HCT116 (cell line): ENCODE results near the gene CTTN. TPM values are rescaled to one million over a fixed set of nuclear protein-coding genes. Genes with fewer than 3 reads are reported as not detected.

ENCODE experiments used
- ATAC-seq: fragments of 200-7000 bp; cut with Tn5 transposase; 2 replicates; pipeline ENCODE4 v1.9.1; 2020; ENCODE audit warnings: mild to moderate bottlenecking, moderate library complexity
- BruUV-seq: library from RNA; stranded (reverse); fragments of 400-500 nt; replicated peaks from 2 replicates; lab custom pipeline; 2021; lab: Mats Ljungman, UMichigan
- CTCF ChIA-PET: fragments of 300-600 bp; sonication (Branson Sonifier 250); formaldehyde crosslinking; loops from one replicate; lab custom pipeline; 2021; ENCODE audit warnings: antibody characterized with exemption; lab: Charles Lee
- POLR2A ChIA-PET: fragments of 300-600, 350-600 bp; sonication (Branson Sonifier 250); formaldehyde crosslinking; loops from one replicate; lab custom pipeline; 2021; ENCODE audit warnings: antibody characterized with exemption; lab: Charles Lee
- RAD21 ChIA-PET, 2 experiments: fragments of 300-600 bp; sonication (Branson Sonifier 250); formaldehyde crosslinking; loops; one replicate each; lab custom pipeline; 2023; ENCODE audit warnings: low total read pairs in 2 of 2; ENCODE audit not compliant: uncharacterized antibody in 2 of 2, unreplicated experiment in 2 of 2, low non-redundant PET in 1 of 2; lab: Charles Lee
- DNase-seq: peaks from one replicate; pipeline ENCODE4 v3.0.0-alpha.2; 2010; ENCODE audit warnings: low read depth, low spot score
- H2AFZ ChIP-seq: fragments of 200-600 bp; shearing (Covaris generic), sonication (generic); 2 replicates; pipeline ENCODE4 v1.6.1; 2017; ENCODE audit warnings: low read depth, mixed run types, mixed read lengths, antibody characterized with exemption, low read length; ENCODE audit not compliant: poor library complexity, severe bottlenecking
- H3K27ac ChIP-seq: 2 replicates; pipeline ENCODE4 v1.5.1; 2012; ENCODE audit warnings: low read depth, low read length
- H3K27me3 ChIP-seq: fragments of 200-600 bp; sonication (generic); 2 replicates; pipeline ENCODE4 v1.6.1; 2016; ENCODE audit warnings: mixed run types, low read length, mixed read lengths; ENCODE audit not compliant: insufficient read depth
- H3K36me3 ChIP-seq, 2 experiments: fragments of 200-500 bp in 1 of 2; fragments of 200-600 bp in 1 of 2; sonication (Bioruptor generic) in 1 of 2; sonication (generic) in 1 of 2; 2 replicates each; pipeline versions ENCODE4 v1.5.1 to v1.6.1; 2014 to 2016; ENCODE audit warnings: low read length in 2 of 2, inconsistent platforms in 1 of 2, mixed read lengths in 1 of 2, mixed run types in 1 of 2; ENCODE audit not compliant: insufficient read depth in 2 of 2, control insufficient read depth in 1 of 2
- H3K4me1 ChIP-seq, 2 experiments: fragments of 200-600 bp in 1 of 2; sonication (generic) in 1 of 2; 2 replicates each; pipeline versions ENCODE4 v1.5.1 to v1.6.1; 2012 to 2017; ENCODE audit warnings: low read length in 2 of 2, inconsistent platforms in 1 of 2, mild to moderate bottlenecking in 1 of 2, mixed read lengths in 1 of 2, mixed run types in 1 of 2, moderate library complexity in 1 of 2; ENCODE audit not compliant: insufficient read depth in 2 of 2, control insufficient read depth in 1 of 2
- H3K4me2 ChIP-seq: fragments of 200-600 bp; sonication (generic); 2 replicates; pipeline ENCODE4 v1.6.1; 2017; ENCODE audit warnings: mixed run types, low read length, mixed read lengths
- H3K4me3 ChIP-seq, 2 experiments: fragments of 200-600 bp in 1 of 2; sonication (generic) in 1 of 2; replicated peaks in 1 of 2; 2 replicates each; pipeline ENCODE4 v1.5.1; 2011 to 2016; ENCODE audit warnings: low read length in 2 of 2, control low read depth in 1 of 2, low read depth in 1 of 2, mild to moderate bottlenecking in 1 of 2, mixed read lengths in 1 of 2, mixed run types in 1 of 2
- H3K79me2 ChIP-seq: fragments of 200-600 bp; sonication (generic); 2 replicates; pipeline ENCODE4 v1.6.1; 2017; ENCODE audit warnings: mild to moderate bottlenecking, mixed run types, low read length, moderate library complexity, mixed read lengths; ENCODE audit not compliant: insufficient read depth
- H3K9ac ChIP-seq: fragments of 200-600 bp; sonication (generic); 2 replicates; pipeline ENCODE4 v1.6.1; 2016; ENCODE audit warnings: low read length, mixed read lengths
- H3K9me2 ChIP-seq: fragments of 200-600 bp; sonication (generic), shearing (Covaris generic); 2 replicates; pipeline ENCODE4 v1.6.1; 2017; ENCODE audit warnings: mixed run types, mild to moderate bottlenecking, moderate library complexity; ENCODE audit not compliant: insufficient read depth
- H3K9me3 ChIP-seq, 2 experiments: fragments of 200-500 bp in 1 of 2; fragments of 200-600 bp in 1 of 2; sonication (Bioruptor generic) in 1 of 2; sonication (generic) in 1 of 2; 2 replicates each; pipeline ENCODE4 v1.6.1; 2014 to 2017; ENCODE audit warnings: low read length in 2 of 2, mixed read lengths in 2 of 2, inconsistent platforms in 1 of 2, low read depth in 1 of 2, mild to moderate bottlenecking in 1 of 2, mixed run types in 1 of 2, moderate library complexity in 1 of 2; ENCODE audit not compliant: control insufficient read depth in 1 of 2, insufficient read depth in 1 of 2
- H4K20me1 ChIP-seq: fragments of 200-600 bp; sonication (generic), shearing (Covaris generic); 2 replicates; pipeline ENCODE4 v1.6.1; 2017; ENCODE audit warnings: mixed run types, mild to moderate bottlenecking, moderate library complexity; ENCODE audit not compliant: insufficient read depth
- CBX3 ChIP-seq: IDR thresholded peaks from 2 replicates; pipeline ENCODE4 v1.6.1; 2012; ENCODE audit warnings: low read depth
- EGR1 ChIP-seq: IDR thresholded peaks from 2 replicates; pipeline ENCODE4 v1.6.1; 2012; ENCODE audit warnings: low read depth
- ELF1 ChIP-seq: IDR thresholded peaks from 2 replicates; pipeline ENCODE4 v1.6.1; 2012; ENCODE audit warnings: low read depth, borderline replicate concordance
- JUND ChIP-seq: IDR thresholded peaks from 2 replicates; pipeline ENCODE4 v1.6.1; 2012
- POLR2A ChIP-seq: IDR thresholded peaks from 2 replicates; pipeline ENCODE4 v1.7.0; 2011; ENCODE audit warnings: borderline replicate concordance; ENCODE audit not compliant: insufficient read depth, insufficient read length; ENCODE audit errors: extremely low read depth
- SIN3A ChIP-seq: IDR thresholded peaks from 2 replicates; pipeline ENCODE4 v1.6.1; 2012; ENCODE audit warnings: low read depth
- SRF ChIP-seq: IDR thresholded peaks from 2 replicates; pipeline ENCODE4 v1.6.1; 2012; ENCODE audit warnings: low read depth
- TCF7L2 ChIP-seq: IDR thresholded peaks from 2 replicates; pipeline ENCODE4 v1.7.0; 2011; ENCODE audit warnings: borderline replicate concordance, inconsistent platforms; ENCODE audit not compliant: insufficient read depth, insufficient read length; ENCODE audit errors: extremely low read depth
- YY1 ChIP-seq: IDR thresholded peaks from 2 replicates; pipeline ENCODE4 v1.6.1; 2011; ENCODE audit warnings: low read length, low read depth, moderate library complexity, mild to moderate bottlenecking; ENCODE audit not compliant: insufficient replicate concordance; ENCODE audit errors: extremely low read depth
- intact Hi-C: fragments of 100-400 bp; cut with micrococcal nuclease; formaldehyde crosslinking; loops from 2 replicates; pipeline ENCODE4 v1.10.0; 2022
- total RNA-seq: library from RNA; stranded (reverse); gene quantifications from one replicate; pipeline ENCODE4 v1.2.1, GENCODE V29; 2021; ENCODE audit not compliant: unreplicated experiment
- TF ChIP-seq, protein P1 (sequence below): IDR thresholded peaks from 2 replicates; pipeline ENCODE4 v1.6.1; 2011; ENCODE audit warnings: mild to moderate bottlenecking, low read length, moderate library complexity; ENCODE audit not compliant: insufficient replicate concordance; ENCODE audit errors: extremely low read depth
- TF ChIP-seq, protein P2 (sequence below): IDR thresholded peaks from 2 replicates; pipeline ENCODE4 v1.6.1; 2012
- TF ChIP-seq, protein P3 (sequence below): IDR thresholded peaks from 2 replicates; pipeline ENCODE4 v1.6.1; 2012
- TF ChIP-seq, protein P4 (sequence below): IDR thresholded peaks from 2 replicates; pipeline ENCODE4 v1.6.1; 2012; ENCODE audit warnings: low read depth

The CTTN gene
- total RNA-seq, 1 experiment from 2014 or later = 249 TPM

DNA sequence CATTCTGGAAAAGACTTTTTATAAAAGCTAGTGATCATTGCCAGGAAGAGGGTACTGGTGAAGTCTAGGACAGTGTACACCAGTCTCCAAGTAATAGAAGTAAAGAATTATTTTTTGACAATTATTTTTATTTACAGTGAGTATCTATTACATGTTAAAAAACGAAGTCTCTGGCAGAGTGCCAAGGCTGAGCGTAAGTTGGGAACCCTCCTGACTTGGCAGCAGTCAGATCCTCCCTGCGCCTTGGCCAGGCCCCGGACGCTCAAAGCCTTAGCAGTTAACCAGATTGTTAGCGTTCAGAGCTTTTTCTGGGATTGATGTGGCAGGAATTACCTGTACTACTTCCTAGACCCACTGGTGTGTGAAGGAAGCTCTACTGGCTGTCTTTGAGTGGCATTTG is 38.1 kb upstream of the CTTN start:
- Histone ChIP-seq H3K4me1 (no peaks in the 10 kb centered on the region), H3K27me3 (no peaks in the 10 kb centered on the region), H3K79me2 (no peaks in the 10 kb centered on the region), H3K9me3 (no peaks in the 10 kb centered on the region), H2AFZ (no peak overlapping the region), H3K9ac (no peak overlapping the region), H3K36me3 (peaks cover 36% of the 10 kb centered on the region in 2 experiments; a peak in 3 of 4 replicates), H3K9me2 (no peaks in the 10 kb centered on the region), H3K27ac (no peak overlapping the region), H4K20me1 (no peaks in the 10 kb centered on the region), H3K4me2 (no peak overlapping the region), H3K4me3 (no peak overlapping the region)
- intact Hi-C loops = no loop called here
- BruUV-seq = no TSS peak
- ATAC-seq (no peak), DNase-seq (no peak)
- RAD21 ChIA-PET = no interaction called here
- POLR2A ChIA-PET = no interaction called here
- CTCF ChIA-PET = no interaction called here
- TF ChIP-seq SRF (no peak), SIN3A (no peak), JUND (no peak), YY1 (no peak), EGR1 (no peak), POLR2A (no peak), TCF7L2 (no peak), ELF1 (no peak), CBX3 (no peak)
- TF ChIP-seq, protein P1, sequence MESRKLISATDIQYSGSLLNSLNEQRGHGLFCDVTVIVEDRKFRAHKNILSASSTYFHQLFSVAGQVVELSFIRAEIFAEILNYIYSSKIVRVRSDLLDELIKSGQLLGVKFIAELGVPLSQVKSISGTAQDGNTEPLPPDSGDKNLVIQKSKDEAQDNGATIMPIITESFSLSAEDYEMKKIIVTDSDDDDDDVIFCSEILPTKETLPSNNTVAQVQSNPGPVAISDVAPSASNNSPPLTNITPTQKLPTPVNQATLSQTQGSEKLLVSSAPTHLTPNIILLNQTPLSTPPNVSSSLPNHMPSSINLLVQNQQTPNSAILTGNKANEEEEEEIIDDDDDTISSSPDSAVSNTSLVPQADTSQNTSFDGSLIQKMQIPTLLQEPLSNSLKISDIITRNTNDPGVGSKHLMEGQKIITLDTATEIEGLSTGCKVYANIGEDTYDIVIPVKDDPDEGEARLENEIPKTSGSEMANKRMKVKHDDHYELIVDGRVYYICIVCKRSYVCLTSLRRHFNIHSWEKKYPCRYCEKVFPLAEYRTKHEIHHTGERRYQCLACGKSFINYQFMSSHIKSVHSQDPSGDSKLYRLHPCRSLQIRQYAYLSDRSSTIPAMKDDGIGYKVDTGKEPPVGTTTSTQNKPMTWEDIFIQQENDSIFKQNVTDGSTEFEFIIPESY = no peak
- TF ChIP-seq, protein P2, sequence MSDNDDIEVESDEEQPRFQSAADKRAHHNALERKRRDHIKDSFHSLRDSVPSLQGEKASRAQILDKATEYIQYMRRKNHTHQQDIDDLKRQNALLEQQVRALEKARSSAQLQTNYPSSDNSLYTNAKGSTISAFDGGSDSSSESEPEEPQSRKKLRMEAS = no peak
- TF ChIP-seq, protein P3, sequence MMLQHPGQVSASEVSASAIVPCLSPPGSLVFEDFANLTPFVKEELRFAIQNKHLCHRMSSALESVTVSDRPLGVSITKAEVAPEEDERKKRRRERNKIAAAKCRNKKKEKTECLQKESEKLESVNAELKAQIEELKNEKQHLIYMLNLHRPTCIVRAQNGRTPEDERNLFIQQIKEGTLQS = no peak
- TF ChIP-seq, protein P4, sequence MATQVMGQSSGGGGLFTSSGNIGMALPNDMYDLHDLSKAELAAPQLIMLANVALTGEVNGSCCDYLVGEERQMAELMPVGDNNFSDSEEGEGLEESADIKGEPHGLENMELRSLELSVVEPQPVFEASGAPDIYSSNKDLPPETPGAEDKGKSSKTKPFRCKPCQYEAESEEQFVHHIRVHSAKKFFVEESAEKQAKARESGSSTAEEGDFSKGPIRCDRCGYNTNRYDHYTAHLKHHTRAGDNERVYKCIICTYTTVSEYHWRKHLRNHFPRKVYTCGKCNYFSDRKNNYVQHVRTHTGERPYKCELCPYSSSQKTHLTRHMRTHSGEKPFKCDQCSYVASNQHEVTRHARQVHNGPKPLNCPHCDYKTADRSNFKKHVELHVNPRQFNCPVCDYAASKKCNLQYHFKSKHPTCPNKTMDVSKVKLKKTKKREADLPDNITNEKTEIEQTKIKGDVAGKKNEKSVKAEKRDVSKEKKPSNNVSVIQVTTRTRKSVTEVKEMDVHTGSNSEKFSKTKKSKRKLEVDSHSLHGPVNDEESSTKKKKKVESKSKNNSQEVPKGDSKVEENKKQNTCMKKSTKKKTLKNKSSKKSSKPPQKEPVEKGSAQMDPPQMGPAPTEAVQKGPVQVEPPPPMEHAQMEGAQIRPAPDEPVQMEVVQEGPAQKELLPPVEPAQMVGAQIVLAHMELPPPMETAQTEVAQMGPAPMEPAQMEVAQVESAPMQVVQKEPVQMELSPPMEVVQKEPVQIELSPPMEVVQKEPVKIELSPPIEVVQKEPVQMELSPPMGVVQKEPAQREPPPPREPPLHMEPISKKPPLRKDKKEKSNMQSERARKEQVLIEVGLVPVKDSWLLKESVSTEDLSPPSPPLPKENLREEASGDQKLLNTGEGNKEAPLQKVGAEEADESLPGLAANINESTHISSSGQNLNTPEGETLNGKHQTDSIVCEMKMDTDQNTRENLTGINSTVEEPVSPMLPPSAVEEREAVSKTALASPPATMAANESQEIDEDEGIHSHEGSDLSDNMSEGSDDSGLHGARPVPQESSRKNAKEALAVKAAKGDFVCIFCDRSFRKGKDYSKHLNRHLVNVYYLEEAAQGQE = no peak
